ENCODE results near the gene GID8.

DNA sequence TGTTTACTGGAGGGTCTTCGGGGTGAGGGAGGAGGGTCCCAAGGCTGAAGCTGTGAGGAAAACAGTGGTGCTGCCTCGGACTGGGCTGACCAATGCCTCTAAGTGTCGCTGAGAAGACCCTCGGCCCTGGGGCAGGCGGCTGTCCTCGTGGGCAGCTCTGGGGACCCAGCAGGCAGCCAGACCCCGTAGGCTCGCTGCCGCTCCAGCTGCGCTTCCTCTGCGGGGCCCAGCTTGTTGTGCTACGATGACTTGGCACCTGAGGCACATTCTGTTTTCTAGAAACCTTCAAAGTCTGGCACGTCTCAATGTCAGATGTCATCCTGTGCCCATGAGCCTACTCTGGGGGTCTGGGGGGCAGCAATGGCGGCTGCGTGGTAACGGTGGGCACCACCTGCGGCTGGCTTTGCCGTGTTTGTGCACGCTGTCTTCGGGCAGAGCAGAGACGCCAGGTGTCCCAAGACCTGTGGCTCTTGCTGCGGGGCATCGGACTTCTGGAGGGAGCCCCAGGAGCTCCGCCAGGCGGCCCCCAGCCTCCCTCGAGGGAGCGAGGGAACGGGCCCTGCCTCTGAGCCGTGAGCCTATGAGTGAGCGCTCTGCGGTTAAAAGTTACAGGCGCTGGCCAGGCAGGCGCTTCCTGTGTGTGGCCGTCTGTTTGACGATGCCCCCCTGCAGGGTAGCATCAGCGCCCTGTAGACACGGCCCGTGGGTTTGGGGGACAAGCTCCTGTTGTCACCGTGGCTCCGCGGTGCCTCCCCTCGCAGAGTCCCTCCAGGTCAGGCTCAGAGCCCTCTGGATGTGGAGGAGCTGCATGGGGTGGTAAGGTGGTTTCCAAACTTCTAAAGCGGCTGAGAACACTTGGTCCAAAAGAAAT, 21.4 kb downstream of the GID8 start:
- no peak for TF ChIP-seq EZH2 (IDR thresholded peaks at IDR 0.05; ENCODE audit: low read length, unreplicated experiment)
- TF ChIP-seq, protein P1, sequence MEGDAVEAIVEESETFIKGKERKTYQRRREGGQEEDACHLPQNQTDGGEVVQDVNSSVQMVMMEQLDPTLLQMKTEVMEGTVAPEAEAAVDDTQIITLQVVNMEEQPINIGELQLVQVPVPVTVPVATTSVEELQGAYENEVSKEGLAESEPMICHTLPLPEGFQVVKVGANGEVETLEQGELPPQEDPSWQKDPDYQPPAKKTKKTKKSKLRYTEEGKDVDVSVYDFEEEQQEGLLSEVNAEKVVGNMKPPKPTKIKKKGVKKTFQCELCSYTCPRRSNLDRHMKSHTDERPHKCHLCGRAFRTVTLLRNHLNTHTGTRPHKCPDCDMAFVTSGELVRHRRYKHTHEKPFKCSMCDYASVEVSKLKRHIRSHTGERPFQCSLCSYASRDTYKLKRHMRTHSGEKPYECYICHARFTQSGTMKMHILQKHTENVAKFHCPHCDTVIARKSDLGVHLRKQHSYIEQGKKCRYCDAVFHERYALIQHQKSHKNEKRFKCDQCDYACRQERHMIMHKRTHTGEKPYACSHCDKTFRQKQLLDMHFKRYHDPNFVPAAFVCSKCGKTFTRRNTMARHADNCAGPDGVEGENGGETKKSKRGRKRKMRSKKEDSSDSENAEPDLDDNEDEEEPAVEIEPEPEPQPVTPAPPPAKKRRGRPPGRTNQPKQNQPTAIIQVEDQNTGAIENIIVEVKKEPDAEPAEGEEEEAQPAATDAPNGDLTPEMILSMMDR (conservative IDR thresholded peaks at IDR 0.05; ENCODE audit: low read depth, low read length) = no peak
